Measurements from ENCODE around the gene TRPV5.

The TRPV5 gene

DNA sequence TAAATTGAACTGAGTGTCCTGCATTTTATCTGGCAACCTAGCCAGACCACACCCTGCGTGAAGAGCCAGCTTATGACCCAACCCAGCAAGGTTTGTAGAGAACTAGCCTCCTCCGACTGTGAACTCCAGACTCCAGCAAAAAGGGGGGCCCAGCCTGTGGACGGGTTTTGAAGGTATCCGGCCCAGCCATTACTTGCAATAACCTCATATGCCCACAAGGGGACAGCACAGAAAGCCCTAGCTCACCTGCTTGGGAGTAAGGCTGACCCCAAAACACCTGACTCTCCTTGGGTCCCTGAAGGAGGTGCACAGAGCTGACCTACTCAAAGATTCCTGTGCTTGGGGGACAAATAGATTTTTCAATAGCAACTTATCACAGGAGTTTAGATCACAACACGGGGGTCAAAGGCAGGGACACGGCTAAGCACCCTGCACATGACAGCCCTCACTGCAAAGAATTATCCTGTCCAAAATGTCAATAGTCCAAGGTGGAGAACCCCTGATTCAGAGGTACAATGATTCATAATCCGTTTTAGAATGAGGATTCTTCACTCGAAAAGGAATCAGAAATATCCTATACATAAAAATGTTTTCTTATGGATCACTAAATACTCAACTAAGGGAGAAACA, 52.6 kb downstream of the TRPV5 start:
- TF ChIP-seq, protein P1, sequence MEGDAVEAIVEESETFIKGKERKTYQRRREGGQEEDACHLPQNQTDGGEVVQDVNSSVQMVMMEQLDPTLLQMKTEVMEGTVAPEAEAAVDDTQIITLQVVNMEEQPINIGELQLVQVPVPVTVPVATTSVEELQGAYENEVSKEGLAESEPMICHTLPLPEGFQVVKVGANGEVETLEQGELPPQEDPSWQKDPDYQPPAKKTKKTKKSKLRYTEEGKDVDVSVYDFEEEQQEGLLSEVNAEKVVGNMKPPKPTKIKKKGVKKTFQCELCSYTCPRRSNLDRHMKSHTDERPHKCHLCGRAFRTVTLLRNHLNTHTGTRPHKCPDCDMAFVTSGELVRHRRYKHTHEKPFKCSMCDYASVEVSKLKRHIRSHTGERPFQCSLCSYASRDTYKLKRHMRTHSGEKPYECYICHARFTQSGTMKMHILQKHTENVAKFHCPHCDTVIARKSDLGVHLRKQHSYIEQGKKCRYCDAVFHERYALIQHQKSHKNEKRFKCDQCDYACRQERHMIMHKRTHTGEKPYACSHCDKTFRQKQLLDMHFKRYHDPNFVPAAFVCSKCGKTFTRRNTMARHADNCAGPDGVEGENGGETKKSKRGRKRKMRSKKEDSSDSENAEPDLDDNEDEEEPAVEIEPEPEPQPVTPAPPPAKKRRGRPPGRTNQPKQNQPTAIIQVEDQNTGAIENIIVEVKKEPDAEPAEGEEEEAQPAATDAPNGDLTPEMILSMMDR (IDR thresholded peaks at IDR 0.05; ENCODE audit: low read depth, low read length, missing control alignments): peak; percentile 97
- no peak overlapping the region for H3K4me3 ChIP-seq (ENCODE audit: low read depth, low read length)
- DNase-seq (ENCODE audit: low read depth): no peak

DNA sequence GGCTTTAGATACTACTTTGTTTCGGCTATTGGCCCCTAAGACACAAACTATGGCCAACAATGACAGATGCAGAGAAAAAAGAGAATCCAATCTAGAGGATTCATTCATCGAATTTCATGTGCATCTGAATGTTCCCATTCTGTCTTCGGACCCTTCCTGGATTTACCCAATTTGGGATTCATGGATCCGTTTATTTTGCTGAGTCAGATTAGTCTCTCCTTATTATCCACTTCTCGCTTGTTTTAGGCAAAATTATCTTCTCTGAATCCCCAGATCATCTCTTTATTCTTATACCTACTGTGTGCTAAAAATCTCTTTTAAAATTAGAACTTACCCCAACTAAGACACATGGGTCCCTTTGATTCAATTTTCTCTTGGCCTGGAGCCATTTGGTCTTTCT, 54.5 kb downstream of the TRPV5 start:
- TF ChIP-seq, protein P1 (IDR thresholded peaks at IDR 0.05; ENCODE audit: low read depth, low read length, missing control alignments): no peak
- no peak for DNase-seq (ENCODE audit: low read depth)
- no peak overlapping the region for H3K4me3 ChIP-seq (ENCODE audit: low read depth, low read length)

GRCh38 chr7:142878315-142878714, 55.2 kb downstream of the TRPV5 start:
- TF ChIP-seq, protein P1 (IDR thresholded peaks at IDR 0.05; ENCODE audit: low read depth, low read length, missing control alignments): no peak
- DNase-seq (ENCODE audit: low read depth): no peak
- H3K4me3 ChIP-seq (ENCODE audit: low read depth, low read length): no peak overlapping the region

DNA sequence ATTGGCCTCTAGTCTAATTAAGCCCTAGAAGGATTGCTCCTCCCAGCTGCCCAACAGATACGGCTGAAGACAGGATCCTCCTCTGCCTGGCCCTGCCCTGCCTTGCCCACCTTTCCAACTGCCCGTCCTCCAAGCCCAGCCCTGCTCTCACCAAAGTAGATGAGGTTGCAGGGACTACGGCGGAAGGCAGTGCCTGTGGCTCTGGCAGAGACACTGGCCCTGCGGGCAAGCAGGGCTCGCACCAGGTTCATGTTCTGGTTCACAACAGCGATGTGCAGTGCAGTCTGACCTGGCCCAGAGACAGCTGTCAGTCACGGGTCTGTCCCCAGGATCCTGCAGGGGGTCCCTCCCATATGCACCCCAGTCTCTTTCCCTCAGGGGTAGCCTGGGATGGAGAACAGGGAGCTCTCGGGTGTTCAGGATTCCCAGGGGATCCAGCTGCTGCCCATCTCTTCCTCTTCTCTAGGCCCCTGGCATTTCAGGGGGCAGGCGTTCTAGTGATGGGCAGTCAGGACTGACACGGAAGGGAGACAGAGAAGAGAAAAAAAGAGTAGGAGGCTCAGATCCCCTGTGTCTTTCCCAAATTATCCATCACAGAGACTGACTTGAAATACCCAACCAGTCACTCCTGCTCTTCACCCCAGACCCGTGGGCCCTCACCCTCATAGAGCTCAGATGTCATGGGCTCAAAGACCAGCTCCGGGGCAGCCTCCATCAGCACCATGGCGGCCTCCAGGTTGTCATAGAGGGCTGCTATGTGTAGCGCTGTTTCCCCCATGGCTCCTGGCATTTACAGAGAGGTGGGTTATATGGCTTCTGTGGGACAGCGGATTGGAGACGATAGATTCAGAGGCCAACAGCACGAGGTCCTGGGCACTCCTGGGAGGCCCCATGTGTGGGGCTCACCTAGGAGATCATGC, 56.3 kb downstream of the TRPV5 start:
- no peak for DNase-seq (ENCODE audit: low read depth)
- H3K4me3 ChIP-seq (ENCODE audit: low read depth, low read length): no peak overlapping the region
- TF ChIP-seq, protein P1 (IDR thresholded peaks at IDR 0.05; ENCODE audit: low read depth, low read length, missing control alignments): no peak

- TF ChIP-seq, protein P1 (IDR thresholded peaks at IDR 0.05; ENCODE audit: low read depth, low read length, missing control alignments): no peak
- no peak for DNase-seq (ENCODE audit: low read depth)
- no peak overlapping the region for H3K4me3 ChIP-seq (ENCODE audit: low read depth, low read length)
Observed at GRCh38 chr7:142876236-142876960, 57.1 kb downstream of the TRPV5 start.

- DNase-seq (ENCODE audit: low read depth): no peak
- no peak overlapping the region for H3K4me3 ChIP-seq (ENCODE audit: low read depth, low read length)
- TF ChIP-seq, protein P1 (IDR thresholded peaks at IDR 0.05; ENCODE audit: low read depth, low read length, missing control alignments): no peak
Observed at GRCh38 chr7:142875456-142875855, 58.1 kb downstream of the TRPV5 start.
